ENCODE results near the gene SLC27A5.

- TF ChIP-seq CTCF (conservative IDR thresholded peaks at IDR 0.05; ENCODE audit: low read depth, low read length) (no peak), EZH2 (IDR thresholded peaks at IDR 0.05; ENCODE audit: borderline replicate concordance, low read depth, low read length, poor library complexity, severe bottlenecking) (no peak)
Observed at GRCh38 chr19:58474291-58474996, 37.3 kb downstream of the SLC27A5 start.

Data from A673 (cell line).